Measurements from ENCODE around the gene RCAN2. TPM values are rescaled to one million over a fixed set of nuclear protein-coding genes. Genes with fewer than 3 reads are reported as not detected.

RCAN2 gene
- total RNA-seq, 1 donor from 2014 or later, result 1.6 TPM

DNA sequence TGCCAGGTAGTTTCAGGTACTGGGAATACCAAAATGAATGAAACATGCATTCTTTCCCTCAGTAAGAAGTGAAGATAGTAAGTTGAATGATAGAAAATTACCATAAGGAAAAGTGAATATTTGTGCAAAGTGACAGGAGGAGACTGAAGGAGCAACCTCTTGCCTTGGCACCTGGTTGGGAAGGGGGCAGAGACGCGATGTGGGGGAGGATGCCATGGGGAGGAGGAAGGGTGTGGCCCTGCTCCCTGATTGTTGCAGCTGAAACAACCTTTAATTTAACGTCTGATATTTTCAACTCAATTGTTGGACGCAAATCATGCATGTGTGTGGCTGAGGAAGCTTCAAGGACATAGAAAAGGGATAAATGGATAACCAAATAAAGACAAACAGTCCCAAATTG is 248.3 kb downstream of the RCAN2 start:
- H3K27me3 ChIP-seq (ENCODE audit: control insufficient read depth in 3 of 3, insufficient read depth in 3 of 3, low read length in 3 of 3), result no peaks in the 10 kb centered on the region
- H3K27ac ChIP-seq (ENCODE audit: low read depth, low read length), result no peak overlapping the region
- peaks cover 10 to 23% (median 22%) of the 10 kb centered on the region in 3 donors for H3K4me1 ChIP-seq (ENCODE audit: control insufficient read depth in 3 of 3, insufficient read depth in 3 of 3, low read length in 3 of 3)

DNA sequence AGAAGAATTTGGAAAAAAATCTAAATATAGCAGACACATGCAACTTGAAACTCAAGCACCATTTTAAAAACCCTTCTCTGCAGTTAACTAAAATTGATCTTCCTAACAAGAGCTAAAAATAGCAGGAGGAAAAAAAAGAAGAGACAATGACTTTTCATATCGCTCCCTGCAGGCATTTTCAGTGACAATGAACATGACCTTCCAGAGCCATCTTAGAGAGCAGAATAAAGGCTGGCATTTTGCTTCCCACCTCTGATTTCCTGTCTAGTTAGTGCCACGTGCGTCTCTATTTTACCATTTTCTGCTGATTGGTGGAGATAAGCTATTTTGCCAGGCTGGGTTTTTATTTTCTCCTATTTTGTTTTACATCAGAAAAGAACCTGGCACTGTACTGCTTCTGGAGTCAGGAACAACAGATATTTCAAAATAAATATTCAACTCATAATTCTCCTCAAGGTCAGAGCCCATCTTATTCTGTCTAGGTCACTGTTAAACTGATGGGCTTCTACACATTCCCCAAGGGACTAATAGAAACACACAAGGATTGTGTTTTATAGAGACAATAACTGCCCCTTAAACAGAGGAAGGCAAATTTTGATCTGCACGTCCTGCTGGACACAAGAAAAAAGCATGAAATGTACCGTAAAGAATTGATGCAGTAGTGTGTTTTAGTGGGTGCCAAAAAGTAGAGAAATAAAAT is 250.2 kb downstream of the RCAN2 start:
- Histone ChIP-seq H3K36me3 (ENCODE audit: control insufficient read depth in 3 of 3, insufficient read depth in 3 of 3, low read length in 3 of 3) (no peaks in the 10 kb centered on the region), H3K9ac (ENCODE audit: low read depth in 1 of 3, low read length in 3 of 3) (no peak overlapping the region), H3K4me1 (ENCODE audit: control insufficient read depth in 3 of 3, insufficient read depth in 3 of 3, low read length in 3 of 3) (peaks cover 17 to 27% (median 23%) of the 10 kb centered on the region in 3 donors), H3K4me3 (ENCODE audit: low read length in 3 of 3) (no peak overlapping the region), H3K27ac (ENCODE audit: low read depth, low read length) (no peak overlapping the region), H3K27me3 (ENCODE audit: control insufficient read depth in 3 of 3, insufficient read depth in 3 of 3, low read length in 3 of 3) (no peaks in the 10 kb centered on the region), H3K9me3 (ENCODE audit: control insufficient read depth in 3 of 3, low read length in 3 of 3) (no peaks in the 10 kb centered on the region)

More for the DNA sequence above, 248.3 kb downstream of the RCAN2 start:
- no peaks in the 10 kb centered on the region for H3K36me3 ChIP-seq (ENCODE audit: control insufficient read depth in 3 of 3, insufficient read depth in 3 of 3, low read length in 3 of 3)
- H3K9me3 ChIP-seq (ENCODE audit: control insufficient read depth in 3 of 3, low read length in 3 of 3), result no peaks in the 10 kb centered on the region
- H3K4me3 ChIP-seq (ENCODE audit: low read length in 3 of 3), result no peak overlapping the region
- H3K9ac ChIP-seq (ENCODE audit: low read depth in 1 of 3, low read length in 3 of 3), result no peak overlapping the region

DNA sequence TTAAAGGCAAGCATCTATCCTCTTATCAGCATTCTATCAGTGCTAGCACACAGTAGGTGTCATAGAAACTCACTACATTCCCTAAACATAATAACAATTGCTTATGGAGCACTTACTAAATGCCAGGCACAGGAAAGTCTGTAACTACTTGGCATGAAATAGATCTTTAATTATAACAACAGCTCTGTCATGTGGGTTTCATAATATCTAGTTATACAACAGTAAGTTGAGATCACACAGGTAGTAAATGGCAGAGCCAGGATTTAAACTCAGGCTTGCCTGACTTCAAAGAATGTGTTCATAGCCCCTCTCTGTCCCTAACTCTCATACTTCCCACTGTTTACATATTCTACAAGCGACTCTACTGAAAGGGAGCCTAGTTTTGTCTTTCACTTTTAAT is 254.5 kb downstream of the RCAN2 start:
- Histone ChIP-seq H3K9me3 (ENCODE audit: control insufficient read depth in 3 of 3, low read length in 3 of 3) (no peaks in the 10 kb centered on the region), H3K9ac (ENCODE audit: low read depth in 1 of 3, low read length in 3 of 3) (no peak overlapping the region), H3K4me3 (ENCODE audit: low read length in 3 of 3) (no peak overlapping the region), H3K4me1 (ENCODE audit: control insufficient read depth in 3 of 3, insufficient read depth in 3 of 3, low read length in 3 of 3) (peaks cover 28 to 33% (median 29%) of the 10 kb centered on the region in 3 donors), H3K27me3 (ENCODE audit: control insufficient read depth in 3 of 3, insufficient read depth in 3 of 3, low read length in 3 of 3) (no peaks in the 10 kb centered on the region), H3K36me3 (ENCODE audit: control insufficient read depth in 3 of 3, insufficient read depth in 3 of 3, low read length in 3 of 3) (peaks cover 0 to 3% (median 3%) of the 10 kb centered on the region in 3 donors), H3K27ac (ENCODE audit: low read depth, low read length) (peak overlapping the region; percentile 32)

DNA sequence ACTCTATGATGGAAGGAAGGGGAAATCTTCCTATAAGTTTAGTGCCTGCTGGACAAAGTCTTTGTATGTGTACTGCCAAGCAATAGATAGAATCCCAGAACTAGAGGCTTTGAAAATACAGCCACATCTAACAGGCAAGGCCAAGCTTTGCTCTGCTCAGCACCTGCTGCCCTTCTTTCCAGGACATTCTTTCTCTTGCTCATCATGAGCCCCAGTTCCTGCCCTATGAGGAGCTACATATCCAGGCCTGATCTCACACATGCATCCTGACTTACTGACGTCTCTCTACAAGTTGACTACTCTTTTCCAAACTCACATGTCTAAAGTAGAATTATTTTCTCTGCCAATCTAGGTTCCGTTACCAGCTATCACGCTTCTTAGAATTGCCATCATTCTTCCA is 256.0 kb downstream of the RCAN2 start:
- Histone ChIP-seq H3K27me3 (ENCODE audit: control insufficient read depth in 3 of 3, insufficient read depth in 3 of 3, low read length in 3 of 3) (no peaks in the 10 kb centered on the region), H3K4me3 (ENCODE audit: low read length in 3 of 3) (no peak overlapping the region), H3K9ac (ENCODE audit: low read depth in 1 of 3, low read length in 3 of 3) (no peak overlapping the region), H3K36me3 (ENCODE audit: control insufficient read depth in 3 of 3, insufficient read depth in 3 of 3, low read length in 3 of 3) (peaks cover 0 to 4% (median 3%) of the 10 kb centered on the region in 3 donors), H3K9me3 (ENCODE audit: control insufficient read depth in 3 of 3, low read length in 3 of 3) (no peaks in the 10 kb centered on the region), H3K4me1 (ENCODE audit: control insufficient read depth in 3 of 3, insufficient read depth in 3 of 3, low read length in 3 of 3) (peaks cover 20 to 28% (median 21%) of the 10 kb centered on the region in 3 donors), H3K27ac (ENCODE audit: low read depth, low read length) (no peak overlapping the region)

DNA sequence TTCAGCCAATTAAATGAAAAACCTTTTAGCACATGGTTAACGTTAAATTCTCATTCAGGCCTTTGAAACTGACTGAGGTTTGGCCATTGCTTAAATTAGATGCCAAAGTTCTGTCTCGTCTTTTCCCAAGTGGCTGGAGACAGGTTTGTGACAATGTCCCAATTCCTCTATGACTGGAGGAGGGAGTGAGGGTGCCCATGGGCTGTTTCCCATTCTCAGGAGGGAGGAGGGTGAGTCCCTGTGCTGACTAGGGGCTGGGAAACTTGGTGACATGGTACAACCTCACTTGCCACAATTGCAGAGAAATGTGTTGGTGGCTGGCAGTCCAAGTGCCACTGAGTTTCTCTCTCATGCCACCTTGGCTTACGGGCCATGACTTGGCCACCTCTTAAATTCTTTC is 256.5 kb downstream of the RCAN2 start:
- H3K27ac ChIP-seq (ENCODE audit: low read depth, low read length), result peak overlapping the region; percentile 66
- no peaks in the 10 kb centered on the region for H3K9me3 ChIP-seq (ENCODE audit: control insufficient read depth in 3 of 3, low read length in 3 of 3)
- H3K9ac ChIP-seq (ENCODE audit: low read depth in 1 of 3, low read length in 3 of 3), result peak overlapping the region in 1 of 3 donors; percentile 30
- H3K36me3 ChIP-seq (ENCODE audit: control insufficient read depth in 3 of 3, insufficient read depth in 3 of 3, low read length in 3 of 3), result peaks cover 0 to 4% (median 3%) of the 10 kb centered on the region in 3 donors
- H3K4me3 ChIP-seq (ENCODE audit: low read length in 3 of 3), result no peak overlapping the region
- peaks cover 20 to 28% (median 21%) of the 10 kb centered on the region in 3 donors for H3K4me1 ChIP-seq (ENCODE audit: control insufficient read depth in 3 of 3, insufficient read depth in 3 of 3, low read length in 3 of 3)
- no peaks in the 10 kb centered on the region for H3K27me3 ChIP-seq (ENCODE audit: control insufficient read depth in 3 of 3, insufficient read depth in 3 of 3, low read length in 3 of 3)

DNA sequence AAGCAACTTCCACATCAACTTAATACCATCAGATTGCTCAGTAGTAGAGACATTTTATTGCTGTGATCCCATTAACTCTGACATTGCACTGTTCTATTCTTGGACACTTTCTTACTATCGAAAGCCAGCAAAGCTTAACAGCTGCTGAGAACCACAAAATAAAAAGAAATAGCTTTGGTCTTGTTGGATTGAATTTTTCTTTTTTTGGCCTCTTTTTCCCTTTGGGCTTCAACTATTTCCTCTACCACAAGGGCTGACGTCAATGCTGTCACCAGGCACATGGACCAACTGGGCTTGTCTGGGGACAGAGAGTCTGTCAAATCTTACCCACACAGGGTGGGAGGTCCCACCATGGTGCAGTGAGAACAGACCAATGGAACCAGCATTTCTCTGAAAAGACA is 257.1 kb downstream of the RCAN2 start:
- Histone ChIP-seq H3K27me3 (ENCODE audit: control insufficient read depth in 3 of 3, insufficient read depth in 3 of 3, low read length in 3 of 3) (no peaks in the 10 kb centered on the region), H3K9me3 (ENCODE audit: control insufficient read depth in 3 of 3, low read length in 3 of 3) (no peaks in the 10 kb centered on the region), H3K36me3 (ENCODE audit: control insufficient read depth in 3 of 3, insufficient read depth in 3 of 3, low read length in 3 of 3) (peaks cover 0 to 4% (median 3%) of the 10 kb centered on the region in 3 donors), H3K4me1 (ENCODE audit: control insufficient read depth in 3 of 3, insufficient read depth in 3 of 3, low read length in 3 of 3) (peaks cover 20 to 28% (median 21%) of the 10 kb centered on the region in 3 donors), H3K27ac (ENCODE audit: low read depth, low read length) (peak overlapping the region; percentile 66), H3K9ac (ENCODE audit: low read depth in 1 of 3, low read length in 3 of 3) (peak overlapping the region in 1 of 3 donors; percentile 30), H3K4me3 (ENCODE audit: low read length in 3 of 3) (no peak overlapping the region)

DNA sequence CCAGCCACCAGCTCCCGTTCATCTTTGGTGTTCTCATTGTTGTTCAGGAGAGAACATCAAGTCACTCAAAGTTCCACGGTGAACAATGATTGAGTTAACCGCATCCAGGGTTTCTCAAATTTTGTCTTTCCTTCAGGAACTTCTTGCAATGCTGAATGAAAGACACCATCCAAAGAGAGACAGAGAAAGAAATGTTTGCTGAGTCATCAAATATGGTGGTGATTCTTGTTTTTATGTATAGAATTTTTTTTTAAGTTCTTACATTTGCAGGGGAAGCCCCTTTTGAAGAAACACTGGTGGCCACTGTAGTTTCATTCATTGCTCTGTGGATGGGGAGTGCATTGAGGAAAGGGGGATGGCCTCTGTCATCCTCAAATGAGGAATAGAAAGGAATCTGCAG is 258.1 kb downstream of the RCAN2 start:
- Histone ChIP-seq H3K27me3 (ENCODE audit: control insufficient read depth in 3 of 3, insufficient read depth in 3 of 3, low read length in 3 of 3) (no peaks in the 10 kb centered on the region), H3K27ac (ENCODE audit: low read depth, low read length) (no peak overlapping the region), H3K9ac (ENCODE audit: low read depth in 1 of 3, low read length in 3 of 3) (no peak overlapping the region), H3K9me3 (ENCODE audit: control insufficient read depth in 3 of 3, low read length in 3 of 3) (no peaks in the 10 kb centered on the region), H3K4me1 (ENCODE audit: control insufficient read depth in 3 of 3, insufficient read depth in 3 of 3, low read length in 3 of 3) (peaks cover 20 to 28% (median 21%) of the 10 kb centered on the region in 3 donors), H3K4me3 (ENCODE audit: low read length in 3 of 3) (no peak overlapping the region), H3K36me3 (ENCODE audit: control insufficient read depth in 3 of 3, insufficient read depth in 3 of 3, low read length in 3 of 3) (peaks cover 0 to 4% (median 3%) of the 10 kb centered on the region in 3 donors)

DNA sequence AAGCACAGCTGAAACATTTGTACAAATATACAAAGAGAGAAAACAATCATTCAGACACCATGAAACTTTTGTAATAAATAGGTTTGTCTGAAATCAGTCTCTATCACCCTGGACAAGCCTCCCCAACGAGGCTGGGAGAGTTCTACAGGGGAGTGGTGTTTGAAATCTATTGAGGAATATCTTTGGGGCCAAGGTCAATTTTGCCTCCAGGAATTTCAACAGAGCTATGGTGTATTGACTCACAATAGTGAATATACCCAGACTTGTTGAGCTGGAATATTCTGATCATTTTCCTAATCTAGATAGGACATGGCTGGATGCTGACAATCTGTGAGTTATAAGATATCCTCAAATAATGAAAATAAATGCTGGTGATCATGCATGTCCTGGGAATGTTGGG is 269.0 kb downstream of the RCAN2 start:
- H3K4me3 ChIP-seq (ENCODE audit: low read length in 3 of 3), result no peak overlapping the region
- H3K9me3 ChIP-seq (ENCODE audit: control insufficient read depth in 3 of 3, low read length in 3 of 3), result no peaks in the 10 kb centered on the region
- no peak overlapping the region for H3K27ac ChIP-seq (ENCODE audit: low read depth, low read length)
- H3K4me1 ChIP-seq (ENCODE audit: control insufficient read depth in 3 of 3, insufficient read depth in 3 of 3, low read length in 3 of 3), result peaks cover 0 to 2% (median 2%) of the 10 kb centered on the region in 3 donors
- no peaks in the 10 kb centered on the region for H3K27me3 ChIP-seq (ENCODE audit: control insufficient read depth in 3 of 3, insufficient read depth in 3 of 3, low read length in 3 of 3)
- H3K36me3 ChIP-seq (ENCODE audit: control insufficient read depth in 3 of 3, insufficient read depth in 3 of 3, low read length in 3 of 3), result peaks cover 0 to 6% (median 0%) of the 10 kb centered on the region in 3 donors
- H3K9ac ChIP-seq (ENCODE audit: low read depth in 1 of 3, low read length in 3 of 3), result no peak overlapping the region

DNA sequence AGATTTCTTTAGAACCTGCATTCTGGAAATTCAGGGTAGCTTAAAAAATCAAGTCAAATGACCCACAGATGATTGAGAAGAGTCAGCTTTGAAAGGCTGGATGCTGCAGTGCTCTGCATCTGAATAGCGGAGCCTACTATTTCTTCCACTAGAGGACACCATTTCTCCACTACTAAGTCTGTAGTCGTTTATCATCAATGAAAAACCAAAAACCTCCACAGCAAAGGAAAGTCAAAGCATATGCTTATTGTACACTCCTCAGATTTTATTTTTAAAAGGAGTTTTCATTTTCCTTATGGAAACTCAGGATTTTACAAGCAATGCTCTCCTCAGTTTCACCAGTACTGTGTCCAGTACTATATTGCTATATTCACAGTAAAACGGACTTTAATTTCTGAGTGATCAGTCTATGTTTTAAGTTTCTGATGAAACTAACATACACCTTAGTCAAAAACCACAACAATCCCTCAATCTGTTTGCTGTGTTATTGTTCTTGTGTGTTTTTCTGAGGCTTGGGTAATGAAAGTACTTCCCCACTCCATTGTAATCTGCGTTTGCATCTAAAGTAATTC is 269.9 kb downstream of the RCAN2 start:
- H3K27ac ChIP-seq (ENCODE audit: low read depth, low read length), result no peak overlapping the region
- H3K9me3 ChIP-seq (ENCODE audit: control insufficient read depth in 3 of 3, low read length in 3 of 3), result no peaks in the 10 kb centered on the region
- H3K4me3 ChIP-seq (ENCODE audit: low read length in 3 of 3), result no peak overlapping the region

More for the DNA sequence above, 269.9 kb downstream of the RCAN2 start:
- Histone ChIP-seq H3K9ac (ENCODE audit: low read depth in 1 of 3, low read length in 3 of 3) (no peak overlapping the region), H3K4me1 (ENCODE audit: control insufficient read depth in 3 of 3, insufficient read depth in 3 of 3, low read length in 3 of 3) (peaks cover 0 to 2% (median 2%) of the 10 kb centered on the region in 3 donors), H3K36me3 (ENCODE audit: control insufficient read depth in 3 of 3, insufficient read depth in 3 of 3, low read length in 3 of 3) (peaks cover 0 to 6% (median 0%) of the 10 kb centered on the region in 3 donors), H3K27me3 (ENCODE audit: control insufficient read depth in 3 of 3, insufficient read depth in 3 of 3, low read length in 3 of 3) (no peaks in the 10 kb centered on the region)

Measured in skeletal muscle tissue (tissue), 4 donors.